Transverse colon (tissue), 4 donors: ENCODE measurements around the gene GPR45. TPM values are rescaled to one million over a fixed set of nuclear protein-coding genes. Genes with fewer than 3 reads are reported as not detected.

Experiments used
- DNase-seq: peaks from one replicate; pipeline ENCODE4 v3.0.0-alpha.2; 2019
- H3K27ac ChIP-seq, 4 donors: fragments of 200-600 bp; sonication (generic); 2 replicates each; pipeline ENCODE4 v1.5.1; 2016 to 2018; ENCODE audit warnings: inconsistent platforms in 4 of 4
- H3K27me3 ChIP-seq: fragments of 200-600 bp; sonication (generic); 2 replicates; pipeline ENCODE4 v1.5.1; 2017; ENCODE audit warnings: inconsistent platforms
- H3K36me3 ChIP-seq, 4 donors: fragments of 200-600 bp; sonication (generic); 2 replicates each; pipeline ENCODE4 v1.5.1; 2017 to 2019; ENCODE audit warnings: inconsistent platforms in 4 of 4
- H3K4me1 ChIP-seq, 4 donors: fragments of 200-600 bp; sonication (generic); 2 replicates each; pipeline ENCODE4 v1.5.1; 2017 to 2020; ENCODE audit warnings: inconsistent platforms in 4 of 4
- H3K4me3 ChIP-seq, 4 donors: fragments of 200-600 bp; sonication (generic); 1 replicate in 1 of 4; 2 replicates in 3 of 4; pipeline versions ENCODE4 v1.5.1 to v1.6.1; 2017 to 2019; ENCODE audit warnings: inconsistent platforms in 4 of 4
- H3K9me3 ChIP-seq, 2 donors: fragments of 200-600 bp; sonication (generic); 2 replicates each; pipeline ENCODE4 v1.5.1; 2017 to 2019; ENCODE audit warnings: inconsistent platforms in 2 of 2
- EP300 ChIP-seq: sonication (generic); formaldehyde crosslinking; IDR thresholded peaks from one replicate; pipeline ENCODE4 v1.6.1; 2017; ENCODE audit warnings: antibody characterized with exemption, low read depth
- POLR2A ChIP-seq: fragments of 450-650 bp; IDR thresholded peaks from one replicate; pipeline ENCODE4 v1.6.1; 2016; ENCODE audit warnings: antibody characterized with exemption, mild to moderate bottlenecking, moderate library complexity
- POLR2AphosphoS5 ChIP-seq, 3 donors: sonication (generic); formaldehyde crosslinking; IDR thresholded peaks; one replicate each; pipeline ENCODE4 v1.6.1; 2016; ENCODE audit warnings: antibody characterized with exemption in 3 of 3
- WGBS, 2 donors: methylation state at CpG; one replicate each; pipeline ENCODE4 v1.1.5; 2018; ENCODE audit warnings: low coverage in 1 of 2; 5-methylcytosine and 5-hydroxymethylcytosine counted together
- in situ Hi-C, 4 donors: fragments of 200-750 bp; cut with MboI; loops; one replicate each; pipeline versions ENCODE4 v1.15.0 to v1.15.1; 2017; ENCODE audit warnings: low sequenced_read_pairs in 3 of 4, low pct_ligation_motif_present in 1 of 4, low pct_unique_long_range_greater_than_20kb in 1 of 4
- intact Hi-C: fragments of 100-400 bp; cut with DNase I; formaldehyde crosslinking; loops from one replicate; pipeline ENCODE4 v1.15.1; 2023; ENCODE audit warnings: low total_unique reads
- total RNA-seq, 4 donors: library from RNA; depleted of rRNA; stranded (reverse); fragments of >200 nt; gene quantifications; one replicate each; pipeline ENCODE4 v1.1.0, GENCODE V29; 2016
- TF ChIP-seq, protein P1 (sequence below), 5 experiments: fragments of 200-600 bp in 3 of 5; fragments of 450-650 bp in 2 of 5; sonication (generic) in 3 of 5; IDR thresholded peaks; 1 replicate in 2 of 5; 2 replicates in 3 of 5; pipeline ENCODE4 v1.5.1; 2016 to 2017; ENCODE audit warnings: antibody characterized with exemption in 5 of 5, inconsistent platforms in 3 of 5, mild to moderate bottlenecking in 2 of 5, moderate library complexity in 1 of 5

The GPR45 gene, protein sequence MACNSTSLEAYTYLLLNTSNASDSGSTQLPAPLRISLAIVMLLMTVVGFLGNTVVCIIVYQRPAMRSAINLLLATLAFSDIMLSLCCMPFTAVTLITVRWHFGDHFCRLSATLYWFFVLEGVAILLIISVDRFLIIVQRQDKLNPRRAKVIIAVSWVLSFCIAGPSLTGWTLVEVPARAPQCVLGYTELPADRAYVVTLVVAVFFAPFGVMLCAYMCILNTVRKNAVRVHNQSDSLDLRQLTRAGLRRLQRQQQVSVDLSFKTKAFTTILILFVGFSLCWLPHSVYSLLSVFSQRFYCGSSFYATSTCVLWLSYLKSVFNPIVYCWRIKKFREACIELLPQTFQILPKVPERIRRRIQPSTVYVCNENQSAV
- total RNA-seq, result not detected

DNA sequence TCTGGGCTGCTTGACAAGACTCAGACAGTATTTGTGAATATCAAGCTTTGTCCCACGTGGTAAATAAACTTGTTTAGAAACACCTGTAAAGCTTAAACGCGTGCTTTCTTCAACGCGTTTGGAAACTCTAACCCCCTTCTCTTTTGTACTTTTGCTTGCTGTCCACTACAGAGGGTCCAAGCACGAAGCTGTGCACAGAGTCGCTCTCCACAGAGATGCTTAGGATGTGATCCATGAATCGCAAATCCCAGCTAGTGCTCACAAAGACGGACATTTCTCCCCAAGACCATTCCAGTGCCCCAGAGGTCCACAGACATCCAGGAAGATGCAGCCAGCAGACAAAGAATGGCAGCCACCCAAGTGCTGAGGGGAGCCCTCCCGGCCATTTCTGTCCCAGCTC, at the start of gene GPR45:
GPR45 (plus strand) TSS at position 301 of the 400 bp plus-strand sequence. CDS start 116 bp downstream, outside the sequence.
- intact Hi-C loops, result loop anchor here (10.0 kb wide), 1 partner anchor 843 kb away; no protein-coding TSS in a partner anchor
- in situ Hi-C loops, result loop anchor here in 1 of 4 donors (5.0 kb wide), 1 partner anchor 129 kb away; no protein-coding TSS in a partner anchor
- TF ChIP-seq POLR2A (no peak), POLR2AphosphoS5 (IDR thresholded peaks at IDR 0.05) (no peak), EP300 (no peak)
- TF ChIP-seq, protein P1, sequence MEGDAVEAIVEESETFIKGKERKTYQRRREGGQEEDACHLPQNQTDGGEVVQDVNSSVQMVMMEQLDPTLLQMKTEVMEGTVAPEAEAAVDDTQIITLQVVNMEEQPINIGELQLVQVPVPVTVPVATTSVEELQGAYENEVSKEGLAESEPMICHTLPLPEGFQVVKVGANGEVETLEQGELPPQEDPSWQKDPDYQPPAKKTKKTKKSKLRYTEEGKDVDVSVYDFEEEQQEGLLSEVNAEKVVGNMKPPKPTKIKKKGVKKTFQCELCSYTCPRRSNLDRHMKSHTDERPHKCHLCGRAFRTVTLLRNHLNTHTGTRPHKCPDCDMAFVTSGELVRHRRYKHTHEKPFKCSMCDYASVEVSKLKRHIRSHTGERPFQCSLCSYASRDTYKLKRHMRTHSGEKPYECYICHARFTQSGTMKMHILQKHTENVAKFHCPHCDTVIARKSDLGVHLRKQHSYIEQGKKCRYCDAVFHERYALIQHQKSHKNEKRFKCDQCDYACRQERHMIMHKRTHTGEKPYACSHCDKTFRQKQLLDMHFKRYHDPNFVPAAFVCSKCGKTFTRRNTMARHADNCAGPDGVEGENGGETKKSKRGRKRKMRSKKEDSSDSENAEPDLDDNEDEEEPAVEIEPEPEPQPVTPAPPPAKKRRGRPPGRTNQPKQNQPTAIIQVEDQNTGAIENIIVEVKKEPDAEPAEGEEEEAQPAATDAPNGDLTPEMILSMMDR (IDR thresholded peaks at IDR 0.05), result no peak
- Histone ChIP-seq H3K27ac (no peak within 1 kb of the TSS), H3K27me3 (no peaks in the 10 kb centered on the region), H3K4me3 (no peak within 1 kb of the TSS), H3K36me3 (no peaks in the 10 kb centered on the region), H3K9me3 (no peaks in the 10 kb centered on the region), H3K4me1 (peaks cover 0 to 3% (median 0%) of the 10 kb centered on the region in 4 donors)
- WGBS, 2 donors, result 90 to 92% methylated on average over 7 to 10 of the region's 10 CpGs
- DNase-seq, result no peak

DNA sequence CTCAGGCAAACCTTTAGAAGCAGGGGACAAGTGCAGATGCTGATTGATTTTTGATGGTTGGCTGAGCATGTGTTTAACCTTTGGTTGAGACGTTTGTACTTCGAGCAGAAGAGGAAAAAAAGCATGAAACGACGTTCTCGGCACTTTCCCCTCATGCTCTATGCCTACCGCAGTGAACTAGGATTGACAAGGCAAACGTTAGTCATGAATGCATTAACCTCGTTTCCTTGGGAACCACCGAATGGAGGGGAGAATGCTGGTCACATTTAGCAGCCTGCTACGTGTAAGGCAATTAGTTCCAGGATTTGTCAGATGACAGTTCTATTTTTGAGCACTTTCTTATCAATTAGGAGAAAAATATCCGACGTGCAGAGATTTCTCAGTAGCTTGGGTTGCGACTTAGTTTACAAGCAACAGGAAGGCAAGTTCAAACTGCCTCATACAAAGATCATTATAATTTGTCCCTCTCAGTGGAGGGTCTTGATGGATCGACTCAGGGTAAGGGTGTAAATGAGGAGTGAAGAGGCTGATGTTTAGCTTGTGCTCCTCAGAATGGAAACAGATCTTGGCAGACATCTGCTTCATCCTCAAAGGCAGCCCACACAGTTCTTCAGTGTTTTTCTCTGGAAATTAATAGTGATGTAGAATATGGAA, 47.4 kb upstream of the GPR45 start:
- no peak overlapping the region for H3K4me3 ChIP-seq
- no peaks in the 10 kb centered on the region for H3K4me1 ChIP-seq
- H3K9me3 ChIP-seq, result no peaks in the 10 kb centered on the region
- no peak overlapping the region for H3K27ac ChIP-seq
- no peak for DNase-seq
- intact Hi-C loops (no loop called here), in situ Hi-C loops (no loop called here)
- WGBS, 2 donors, result 55 to 56% methylated on average over 9 to 14 of the region's 14 CpGs
- TF ChIP-seq POLR2AphosphoS5 (IDR thresholded peaks at IDR 0.05) (no peak), EP300 (no peak), POLR2A (no peak)
- TF ChIP-seq, protein P1 (IDR thresholded peaks at IDR 0.05), result no peak
- no peaks in the 10 kb centered on the region for H3K36me3 ChIP-seq
- H3K27me3 ChIP-seq, result no peaks in the 10 kb centered on the region

DNA sequence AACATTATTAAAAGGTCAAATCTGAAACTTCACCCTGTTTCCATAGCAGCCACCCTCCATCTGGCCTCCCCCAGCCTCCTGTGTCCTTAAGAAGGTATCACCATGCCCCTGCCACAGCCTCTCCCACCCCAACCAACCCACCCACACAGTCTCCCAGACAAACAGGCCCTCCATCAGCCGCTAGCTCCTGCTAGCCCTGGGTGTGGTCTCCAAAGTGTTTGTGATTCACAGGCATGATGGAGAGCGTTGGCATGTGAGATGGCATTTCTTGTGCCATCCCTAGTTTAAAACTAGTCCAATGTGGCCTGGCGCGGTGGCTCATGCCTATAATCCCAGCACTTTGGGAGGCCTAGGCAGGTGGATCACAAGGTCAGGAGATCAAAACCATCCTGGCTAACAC, 44.9 kb upstream of the GPR45 start:
- intact Hi-C loops (no loop called here), in situ Hi-C loops (no loop called here)
- no peaks in the 10 kb centered on the region for H3K4me1 ChIP-seq
- TF ChIP-seq POLR2A (no peak), POLR2AphosphoS5 (IDR thresholded peaks at IDR 0.05) (no peak), EP300 (no peak)
- TF ChIP-seq, protein P1 (IDR thresholded peaks at IDR 0.05), result no peak
- no peaks in the 10 kb centered on the region for H3K36me3 ChIP-seq
- DNase-seq, result no peak
- WGBS, 2 donors, result 89 to 100% methylated on average over 1 to 4 of the region's 4 CpGs
- no peak overlapping the region for H3K27ac ChIP-seq
- H3K27me3 ChIP-seq, result no peaks in the 10 kb centered on the region
- no peaks in the 10 kb centered on the region for H3K9me3 ChIP-seq
- no peak overlapping the region for H3K4me3 ChIP-seq

DNA sequence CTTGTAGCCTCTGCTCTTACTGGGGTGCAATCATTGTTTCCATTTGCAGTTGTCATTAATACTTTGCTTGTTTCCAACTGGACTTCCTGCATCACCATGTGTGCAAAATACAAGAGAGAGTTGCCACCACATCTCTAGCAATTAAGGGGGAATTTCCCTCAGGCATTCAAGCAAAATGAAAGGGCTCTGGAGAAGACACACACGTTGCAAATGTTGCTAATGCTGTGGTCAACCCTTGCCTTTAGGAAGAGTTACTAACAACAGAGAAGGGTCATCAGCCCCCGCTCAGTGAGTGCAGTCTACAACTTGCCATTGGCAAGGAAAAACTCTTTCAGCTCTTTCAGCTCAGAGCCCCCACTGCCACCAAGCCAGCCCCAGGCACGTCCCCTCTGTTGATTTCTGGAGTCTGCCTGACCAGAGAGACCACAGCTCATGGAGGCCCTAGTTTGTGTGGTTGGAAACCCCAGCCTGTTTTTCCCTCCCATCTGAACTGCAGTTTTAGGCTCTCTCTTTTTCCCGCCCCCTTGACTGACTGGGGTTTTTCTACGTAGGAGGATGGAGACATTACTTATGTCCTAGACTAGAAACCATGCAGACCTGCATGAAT, 25.9 kb upstream of the GPR45 start:
- in situ Hi-C loops, result no loop called here
- intact Hi-C loops, result no loop called here
- Histone ChIP-seq H3K27ac (no peak overlapping the region), H3K27me3 (no peaks in the 10 kb centered on the region), H3K36me3 (no peaks in the 10 kb centered on the region), H3K4me1 (no peaks in the 10 kb centered on the region), H3K4me3 (no peak overlapping the region), H3K9me3 (no peaks in the 10 kb centered on the region)
- 67 to 83% methylated on average over 1 to 5 of the region's 5 CpGs for WGBS, 2 donors
- no peak for DNase-seq
- TF ChIP-seq EP300 (no peak), POLR2A (no peak), POLR2AphosphoS5 (IDR thresholded peaks at IDR 0.05) (no peak)
- TF ChIP-seq, protein P1 (IDR thresholded peaks at IDR 0.05), result no peak
